ENCODE data around the gene GAD2.
"Not testable (repeated sequence)": the region's sequence is repeated elsewhere in the genome, so short reads cannot be mapped to it uniquely, and the experiment has no call there.

The GAD2 gene

DNA sequence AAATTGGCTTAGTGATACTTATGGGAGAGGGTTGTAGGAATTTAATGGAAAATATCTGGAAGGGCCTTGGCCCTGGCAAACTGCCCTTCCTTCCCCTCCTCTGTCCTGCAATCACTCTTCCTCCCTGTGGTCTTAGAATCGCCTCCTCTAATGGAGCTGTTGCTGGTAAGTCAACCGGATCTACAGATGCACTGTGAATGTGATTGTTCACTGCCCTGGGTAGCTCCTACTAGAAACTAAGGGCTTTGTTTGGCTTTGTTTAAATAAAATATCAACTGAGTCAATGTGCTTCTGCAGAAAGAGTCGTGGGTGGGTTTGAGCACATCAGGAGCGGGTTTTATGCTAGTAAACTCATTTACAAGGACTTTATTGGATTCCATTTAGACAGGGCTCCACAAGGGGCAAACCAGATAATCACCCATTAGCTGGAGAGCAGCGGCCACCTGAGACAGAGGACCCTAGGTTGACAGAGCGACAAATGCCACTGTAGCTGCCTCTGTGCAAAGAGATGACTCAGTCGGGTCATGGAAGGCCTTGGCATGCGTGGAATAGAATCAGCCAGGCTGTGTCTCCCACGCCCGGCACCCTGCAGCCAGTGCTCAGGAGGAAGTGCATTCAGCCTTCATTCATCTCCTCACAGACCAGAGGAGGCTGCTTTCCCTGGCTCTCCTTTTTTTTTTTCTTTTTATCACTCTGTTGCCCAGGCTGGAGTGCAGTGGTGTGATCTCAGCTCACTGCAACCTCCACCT lies 97.9 kb downstream of the GAD2 start:
- no peak for DNase-seq (ENCODE audit: low read depth in 2 of 2, low spot score in 1 of 2)

DNA sequence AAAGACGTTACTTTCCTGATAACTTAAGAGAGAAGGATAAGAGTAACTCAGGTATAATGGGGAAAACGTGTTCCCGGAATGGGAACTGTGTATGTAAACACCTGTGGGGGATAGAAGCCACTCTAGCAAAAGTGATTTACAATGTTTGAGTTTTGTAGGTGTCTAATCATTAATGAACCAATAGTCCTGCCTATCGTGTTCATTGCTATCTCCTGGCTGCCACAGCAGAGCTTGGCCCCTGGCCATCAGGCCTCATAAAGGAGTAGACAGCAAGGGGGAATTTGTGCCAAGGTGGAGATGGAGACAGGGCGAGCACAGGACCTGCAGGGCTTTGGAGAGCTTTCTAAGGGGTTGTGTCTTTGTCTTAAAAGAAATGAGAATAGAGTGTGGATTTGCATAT lies 102.1 kb downstream of the GAD2 start:
- DNase-seq (ENCODE audit: low read depth in 2 of 2, low spot score in 1 of 2) = no peak

DNA sequence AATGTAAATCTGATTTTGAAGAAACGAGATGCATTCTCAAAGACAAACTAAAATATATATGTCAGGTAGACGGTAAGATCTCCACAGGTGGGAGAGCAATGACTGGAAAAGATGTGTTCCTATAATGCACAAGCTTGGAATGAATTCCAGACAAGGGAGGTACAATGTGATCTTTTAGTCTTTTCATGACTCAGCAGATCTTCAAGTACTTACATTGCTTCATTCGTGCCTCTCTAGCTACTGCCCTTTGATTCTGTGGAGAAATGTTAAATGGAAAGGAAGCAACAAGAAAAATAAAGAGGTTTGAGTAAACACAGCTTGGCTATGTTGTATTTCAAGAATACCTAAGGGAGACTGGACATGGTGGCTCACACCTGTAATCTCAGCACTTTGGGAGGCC lies 106.6 kb downstream of the GAD2 start:
- DNase-seq (ENCODE audit: low read depth in 2 of 2, low spot score in 1 of 2) = no peak

DNA sequence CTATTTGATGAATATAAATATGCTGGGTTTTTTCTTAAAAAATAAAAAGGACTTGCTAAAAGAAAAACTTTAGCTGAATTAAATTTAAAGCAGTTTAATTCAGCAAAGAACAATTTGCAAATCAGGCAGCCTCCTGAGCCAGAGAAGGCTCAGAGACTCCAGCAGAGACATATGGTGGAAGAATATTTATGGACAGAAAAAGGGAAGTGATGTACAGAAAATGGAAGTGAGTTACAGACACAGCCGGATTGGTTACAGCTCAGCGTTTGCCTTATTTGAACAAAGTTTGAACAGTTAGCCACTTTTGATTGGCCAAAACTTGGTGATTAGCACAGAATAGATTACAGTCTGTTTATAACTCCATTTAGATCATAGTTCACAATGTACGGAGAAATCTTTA lies 110.3 kb downstream of the GAD2 start:
- DNase-seq (ENCODE audit: low read depth in 2 of 2, low spot score in 1 of 2) = no peak

DNA sequence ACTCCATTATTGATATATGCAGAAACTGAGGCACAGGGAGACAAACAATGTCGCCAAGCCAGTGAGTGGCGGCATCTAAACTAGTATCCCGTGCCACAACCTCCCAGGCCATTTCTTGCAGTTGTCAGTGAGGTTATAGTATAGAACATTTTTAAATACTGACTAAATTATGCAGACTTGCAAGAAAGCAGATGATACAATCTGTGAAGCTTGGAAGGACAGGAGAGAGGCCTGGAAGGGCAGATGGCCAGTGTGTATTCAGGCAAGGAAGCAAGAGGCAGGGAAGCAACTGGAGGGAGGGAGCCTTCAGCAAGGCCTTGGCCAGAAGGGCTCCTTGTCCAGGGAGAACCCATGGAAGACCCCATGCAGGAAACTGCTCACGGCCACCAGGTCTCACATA lies 111.2 kb downstream of the GAD2 start:
- DNase-seq (ENCODE audit: low read depth in 2 of 2, low spot score in 1 of 2) = no peak

DNA sequence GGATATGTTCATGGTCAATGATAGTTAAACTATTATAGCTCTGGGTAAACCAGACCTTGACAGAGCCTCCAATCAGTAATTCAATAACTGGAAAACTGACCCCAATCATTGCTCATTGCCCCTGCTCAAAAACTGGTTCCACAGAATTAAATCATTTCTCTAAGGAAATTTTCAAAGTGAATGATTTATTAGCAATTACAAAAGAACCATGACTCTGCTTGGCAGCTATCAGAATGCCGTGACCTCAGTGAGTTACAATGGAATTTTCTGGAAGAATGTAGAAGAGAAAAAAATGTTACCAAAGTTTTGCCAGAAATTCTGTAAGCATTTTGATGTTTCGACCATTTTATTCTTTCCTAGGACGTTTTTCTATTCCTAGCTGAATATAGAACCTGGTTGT lies 114.8 kb downstream of the GAD2 start:
- no peak for DNase-seq (ENCODE audit: low read depth in 2 of 2, low spot score in 1 of 2)

DNA sequence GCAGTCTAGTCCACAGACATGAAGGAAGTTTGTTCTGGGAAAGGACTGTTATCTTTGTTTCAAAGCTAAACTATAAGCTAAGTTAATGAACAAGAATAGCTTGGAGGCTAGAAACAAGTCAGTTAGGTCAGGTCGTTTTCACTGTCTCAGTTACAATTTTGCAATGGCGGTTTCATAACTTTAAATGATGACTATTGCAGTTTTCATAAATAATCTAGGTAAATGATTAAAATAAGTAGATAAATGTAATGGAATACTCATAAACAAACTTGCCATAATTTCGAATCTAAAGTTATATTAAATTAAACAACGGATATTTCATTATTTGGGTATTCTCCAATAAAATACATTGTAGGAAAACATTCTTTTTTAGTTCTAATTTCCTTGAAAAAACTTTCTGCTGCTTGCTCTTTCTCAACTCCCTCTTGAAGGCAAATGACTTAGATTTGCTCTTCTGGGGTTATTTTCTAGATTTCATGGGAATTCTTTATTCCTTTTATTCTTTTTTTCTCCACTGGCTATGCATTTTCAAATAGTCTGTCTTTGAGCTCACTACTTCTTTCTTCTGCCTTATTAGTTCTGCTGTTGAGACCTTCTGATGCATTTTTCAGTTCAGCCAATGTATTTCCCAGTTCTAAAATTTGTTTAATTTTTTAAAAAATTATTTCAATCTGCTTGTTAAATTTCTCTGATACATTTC lies 117.8 kb downstream of the GAD2 start:
- no peak for DNase-seq (ENCODE audit: low read depth in 2 of 2, low spot score in 1 of 2)

DNA sequence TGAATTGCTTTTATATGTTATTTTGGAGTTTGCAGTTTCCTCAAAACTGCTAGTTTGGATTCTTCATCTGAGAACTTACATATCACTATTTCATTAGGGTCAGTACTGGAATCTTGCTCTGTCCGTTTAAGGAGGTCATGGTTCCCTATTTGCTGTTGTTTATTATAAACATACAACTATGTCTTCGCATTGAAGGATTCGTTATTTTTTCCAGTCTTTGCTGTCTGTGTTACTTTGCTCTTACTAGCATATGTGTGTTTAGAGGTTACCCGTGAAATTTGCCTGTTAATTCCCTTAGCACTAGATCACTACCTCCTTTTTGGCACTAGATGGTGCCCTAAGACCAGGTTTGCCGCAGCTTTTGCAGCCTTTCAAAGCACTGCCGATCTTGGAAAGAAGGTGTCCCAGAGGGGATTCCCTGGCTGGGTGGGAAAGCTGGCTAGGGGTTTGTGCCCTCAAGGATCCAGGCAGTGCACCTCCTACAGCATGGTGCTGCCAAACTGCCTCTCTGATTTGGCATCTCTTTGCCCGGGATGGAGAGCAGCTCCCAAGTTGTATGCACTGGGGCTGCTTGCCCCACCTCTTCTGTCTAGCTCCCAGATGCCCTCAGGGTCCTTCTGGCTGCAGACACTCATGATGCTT lies 118.5 kb downstream of the GAD2 start:
- DNase-seq (ENCODE audit: low read depth in 2 of 2, low spot score in 1 of 2) = peak; percentile 9 to 43

DNA sequence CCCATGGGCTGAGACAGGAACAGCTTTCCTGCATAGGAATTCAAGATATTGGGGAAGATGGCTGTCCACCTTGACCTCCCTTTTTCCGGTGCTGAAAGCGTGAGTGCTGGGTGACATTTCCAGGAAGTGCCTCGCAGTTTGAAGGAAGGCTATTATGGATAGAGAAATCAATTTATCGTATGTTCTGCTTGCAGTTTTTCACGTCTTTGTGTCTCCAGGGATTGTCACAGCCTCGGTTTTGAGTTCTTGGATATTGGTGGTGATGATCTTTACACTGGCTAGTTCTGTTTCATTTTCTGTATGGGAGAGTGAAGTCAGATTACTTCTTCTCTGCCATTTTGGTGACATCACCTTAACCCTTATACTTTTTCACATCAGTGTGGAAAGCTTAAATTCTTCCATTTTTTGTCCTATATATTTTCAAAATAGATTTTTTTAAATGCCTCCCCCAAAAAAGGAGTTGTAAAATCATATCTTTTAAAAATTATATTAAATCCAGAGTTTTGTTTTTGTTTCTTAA lies 119.1 kb downstream of the GAD2 start:
- DNase-seq (ENCODE audit: low read depth in 2 of 2, low spot score in 1 of 2) = no peak

DNA sequence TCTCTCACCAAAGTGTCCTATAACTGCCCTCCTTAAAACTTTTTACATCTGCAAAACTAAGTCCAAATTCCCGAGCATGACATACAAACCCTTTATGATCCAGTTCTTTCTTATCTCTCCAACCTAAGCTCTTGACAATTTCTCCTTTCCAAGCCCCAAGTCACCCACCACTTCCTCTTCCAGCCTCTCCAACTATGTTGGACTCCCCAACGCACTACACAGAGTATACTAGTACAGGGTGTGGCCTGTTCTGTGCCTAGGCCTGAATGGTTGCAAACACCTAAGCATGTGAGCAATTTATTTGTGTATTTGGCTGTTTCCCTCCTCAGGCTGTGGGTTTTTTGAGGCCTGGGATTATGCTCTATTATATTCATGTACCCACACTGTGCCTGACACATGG lies 120.4 kb downstream of the GAD2 start:
- no peak for DNase-seq (ENCODE audit: low read depth in 2 of 2, low spot score in 1 of 2)

DNA sequence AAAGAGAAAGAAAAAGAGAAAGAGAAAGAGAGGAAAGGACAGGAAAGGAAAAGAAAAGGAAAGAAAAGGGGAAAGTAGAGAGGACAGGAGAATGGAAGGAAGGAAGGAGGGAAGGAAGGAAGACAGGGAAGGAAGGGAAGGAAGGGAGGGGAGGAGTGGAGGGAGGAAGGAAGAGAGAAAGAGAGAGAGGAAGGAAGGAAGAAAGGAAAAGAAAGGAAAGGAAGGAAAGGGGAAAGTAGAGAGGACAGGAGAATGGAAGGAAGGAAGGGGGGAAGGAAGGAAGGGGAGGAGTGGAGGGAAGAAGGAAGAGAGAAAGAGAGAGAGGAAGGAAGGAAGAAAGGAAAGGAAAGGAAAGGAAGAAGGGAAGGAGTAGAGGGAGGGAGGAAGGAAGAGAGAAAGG lies 125.1 kb downstream of the GAD2 start:
- DNase-seq (ENCODE audit: low read depth in 2 of 2, low spot score in 1 of 2) = no peak

DNA sequence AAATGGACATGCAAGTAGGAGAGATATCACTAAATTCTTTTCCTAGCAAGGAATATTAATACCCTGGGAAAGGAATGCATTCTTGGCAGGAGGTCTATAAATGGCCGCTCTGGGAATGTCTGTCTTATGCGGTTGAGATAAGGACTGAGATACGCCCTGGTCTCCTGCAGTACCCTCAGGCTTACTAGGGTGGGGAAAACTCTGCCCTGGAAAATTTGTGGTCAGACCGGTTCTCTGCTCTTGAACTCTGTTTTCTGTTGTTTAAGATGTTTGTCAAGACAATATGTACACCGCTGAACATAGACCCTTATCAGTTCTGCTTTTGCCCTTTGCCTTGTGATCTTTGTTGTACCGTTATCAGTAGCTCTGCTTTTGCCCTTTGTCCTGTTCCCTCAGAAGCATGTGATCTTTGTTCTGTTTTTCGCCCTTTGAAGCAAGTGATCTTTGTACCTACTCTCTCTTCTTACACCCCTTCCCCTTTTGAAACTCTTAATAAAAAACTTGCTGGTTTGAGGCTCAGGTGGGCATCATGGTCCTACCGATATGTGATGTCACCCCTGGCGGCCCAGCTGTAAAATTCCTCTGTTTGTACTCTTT lies 132.3 kb downstream of the GAD2 start:
- DNase-seq (ENCODE audit: low read depth in 2 of 2, low spot score in 1 of 2) = not testable (repeated sequence)

Measured in stimulated activated CD8-positive, alpha-beta memory T cell treated with anti-CD3 and anti-CD28 coated beads, Interleukin-4, amount 100 ng/mL, for 4 hours (primary cell).